Spleen (tissue), 11 donors: ENCODE measurements around the gene FASTKD1. TPM values are rescaled to one million over a fixed set of nuclear protein-coding genes. Genes with fewer than 3 reads are reported as not detected.
"Not testable (repeated sequence)": the region's sequence is repeated elsewhere in the genome, so short reads cannot be mapped to it uniquely, and the experiment has no call there.

ENCODE experiments used
- DNase-seq: peaks from one replicate; pipeline ENCODE4 v3.0.0-alpha.2; 2020
- H3K27ac ChIP-seq, 8 donors: fragments of 200-600 bp; sonication (generic) in 7 of 8; 1 replicate in 4 of 8; 2 replicates in 4 of 8; pipeline versions ENCODE4 v1.5.0 to v1.8.0; 2016 to 2021; ENCODE audit warnings: inconsistent platforms in 4 of 8, mild to moderate bottlenecking in 4 of 8, moderate library complexity in 1 of 8
- H3K27me3 ChIP-seq, 7 donors: fragments of 200-600 bp; sonication (generic) in 6 of 7; replicated peaks in 1 of 7; 1 replicate in 4 of 7; 2 replicates in 3 of 7; pipeline versions ENCODE4 v1.5.0 to v1.8.0; 2016 to 2021; ENCODE audit warnings: inconsistent platforms in 3 of 7, mild to moderate bottlenecking in 1 of 7
- H3K36me3 ChIP-seq, 6 donors: fragments of 200-600 bp; sonication (generic) in 5 of 6; 1 replicate in 4 of 6; 2 replicates in 2 of 6; pipeline versions ENCODE4 v1.5.0 to v1.8.0; 2016 to 2021; ENCODE audit warnings: inconsistent platforms in 2 of 6
- H3K4me1 ChIP-seq, 6 donors: fragments of 200-600 bp; sonication (generic) in 5 of 6; 1 replicate in 3 of 6; 2 replicates in 3 of 6; pipeline versions ENCODE4 v1.5.0 to v1.8.0; 2016 to 2021; ENCODE audit warnings: inconsistent platforms in 3 of 6
- H3K4me3 ChIP-seq, 8 donors: fragments of 200-600 bp; sonication (generic) in 7 of 8; 1 replicate in 4 of 8; 2 replicates in 4 of 8; pipeline versions ENCODE4 v1.5.0 to v1.8.0; 2016 to 2021; ENCODE audit warnings: inconsistent platforms in 4 of 8, mild to moderate bottlenecking in 4 of 8, moderate library complexity in 2 of 8
- H3K9me3 ChIP-seq, 8 donors: fragments of 200-600 bp; sonication (generic) in 7 of 8; 1 replicate in 4 of 8; 2 replicates in 4 of 8; pipeline versions ENCODE4 v1.5.0 to v1.8.0; 2016 to 2021; ENCODE audit warnings: inconsistent platforms in 4 of 8
- POLR2A ChIP-seq, 3 donors: fragments of 450-650 bp; IDR thresholded peaks; one replicate each; pipeline ENCODE4 v1.5.1; 2017; ENCODE audit warnings: antibody characterized with exemption in 3 of 3, mild to moderate bottlenecking in 1 of 3
- POLR2AphosphoS5 ChIP-seq, 3 donors: sonication (generic); formaldehyde crosslinking; IDR thresholded peaks; one replicate each; pipeline ENCODE4 v1.5.1; 2017; ENCODE audit warnings: antibody characterized with exemption in 3 of 3
- WGBS, 5 donors: extraction: QIAGEN DNeasy Blood & Tissue Kit in 3 of 5; methylation state at CpG; one replicate each; pipeline versions ENCODE4 v1.1.5 to v1.1.7; 2013 to 2018; 5-methylcytosine and 5-hydroxymethylcytosine counted together
- intact Hi-C: fragments of 100-400 bp; cut with DNase I; formaldehyde crosslinking; loops from one replicate; pipeline ENCODE4 v1.15.0; 2023; ENCODE audit warnings: low total_unique reads
- polyA plus RNA-seq, 3 donors: library from polyadenylated mRNA; stranded (reverse); fragments of 200-250 nt; gene quantifications; one replicate each; pipeline ENCODE4 v1.2.1, GENCODE V29; 2013
- total RNA-seq, 7 donors: library from RNA; depleted of rRNA in 3 of 7; stranded (reverse); fragments of >200 nt in 3 of 7; fragmentation: NEBNext Ultra II Directional in 4 of 7; extraction: Animal tissue kit (Norgen Biotek cat#: 25700) in 4 of 7; gene quantifications; one replicate each; pipeline versions ENCODE4 v1.1.0 to v1.2.1, GENCODE V29; 2016 to 2021
- TF ChIP-seq, protein P1 (sequence below), 11 experiments: fragments of 200-600 bp in 7 of 11; fragments of 450-650 bp in 4 of 11; sonication (generic) in 4 of 11; IDR thresholded peaks in 8 of 11; conservative IDR thresholded peaks in 3 of 11; 1 replicate in 7 of 11; 2 replicates in 4 of 11; pipeline versions ENCODE4 v1.4.0 to v1.8.0; 2016 to 2021; ENCODE audit warnings: antibody characterized with exemption in 11 of 11, inconsistent platforms in 4 of 11, mild to moderate bottlenecking in 1 of 11
- donor health status: healthy with polysubstance abuse.
- donor health status: DM: no; HTN: no; CAD: no; lungs with moderate emphysema.
- donor health status: DM: no; HTN: no; CAD: no.
- donor health status: Bipolar disorder and iron deficiency.
- donor health status: healthy.
- donor health status: DM: no; HTN: no; CAD: no.
- donor health status: DM: yes; HTN: yes; CAD: no.

The FASTKD1 gene
- total and polyA plus RNA-seq, 10 donors, result 21.2 to 43.9 (median 28.7) TPM

GRCh38 chr2:169562519-169562918 lies 11.1 kb downstream of the FASTKD1 start:
- no peaks in the 10 kb centered on the region for H3K9me3 ChIP-seq
- H3K4me3 ChIP-seq, result no peak overlapping the region
- H3K27ac ChIP-seq, result no peak overlapping the region
- DNase-seq, result no peak
- WGBS, 5 donors, result 94 to 98% (median 97%) methylated on average over 2 of the region's 2 CpGs
- H3K27me3 ChIP-seq, result no peaks in the 10 kb centered on the region
- intact Hi-C loops, result no loop called here
- TF ChIP-seq POLR2AphosphoS5 (IDR thresholded peaks at IDR 0.05) (no peak), POLR2A (IDR thresholded peaks at IDR 0.05) (no peak)
- TF ChIP-seq, protein P1, sequence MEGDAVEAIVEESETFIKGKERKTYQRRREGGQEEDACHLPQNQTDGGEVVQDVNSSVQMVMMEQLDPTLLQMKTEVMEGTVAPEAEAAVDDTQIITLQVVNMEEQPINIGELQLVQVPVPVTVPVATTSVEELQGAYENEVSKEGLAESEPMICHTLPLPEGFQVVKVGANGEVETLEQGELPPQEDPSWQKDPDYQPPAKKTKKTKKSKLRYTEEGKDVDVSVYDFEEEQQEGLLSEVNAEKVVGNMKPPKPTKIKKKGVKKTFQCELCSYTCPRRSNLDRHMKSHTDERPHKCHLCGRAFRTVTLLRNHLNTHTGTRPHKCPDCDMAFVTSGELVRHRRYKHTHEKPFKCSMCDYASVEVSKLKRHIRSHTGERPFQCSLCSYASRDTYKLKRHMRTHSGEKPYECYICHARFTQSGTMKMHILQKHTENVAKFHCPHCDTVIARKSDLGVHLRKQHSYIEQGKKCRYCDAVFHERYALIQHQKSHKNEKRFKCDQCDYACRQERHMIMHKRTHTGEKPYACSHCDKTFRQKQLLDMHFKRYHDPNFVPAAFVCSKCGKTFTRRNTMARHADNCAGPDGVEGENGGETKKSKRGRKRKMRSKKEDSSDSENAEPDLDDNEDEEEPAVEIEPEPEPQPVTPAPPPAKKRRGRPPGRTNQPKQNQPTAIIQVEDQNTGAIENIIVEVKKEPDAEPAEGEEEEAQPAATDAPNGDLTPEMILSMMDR (IDR thresholded peaks at IDR 0.05 in 8 of 11, conservative IDR thresholded peaks at IDR 0.05 in 3 of 11), result no peak
- peaks cover 0 to 53% (median 14%) of the 10 kb centered on the region in 6 donors for H3K36me3 ChIP-seq
- H3K4me1 ChIP-seq, result no peaks in the 10 kb centered on the region

DNA sequence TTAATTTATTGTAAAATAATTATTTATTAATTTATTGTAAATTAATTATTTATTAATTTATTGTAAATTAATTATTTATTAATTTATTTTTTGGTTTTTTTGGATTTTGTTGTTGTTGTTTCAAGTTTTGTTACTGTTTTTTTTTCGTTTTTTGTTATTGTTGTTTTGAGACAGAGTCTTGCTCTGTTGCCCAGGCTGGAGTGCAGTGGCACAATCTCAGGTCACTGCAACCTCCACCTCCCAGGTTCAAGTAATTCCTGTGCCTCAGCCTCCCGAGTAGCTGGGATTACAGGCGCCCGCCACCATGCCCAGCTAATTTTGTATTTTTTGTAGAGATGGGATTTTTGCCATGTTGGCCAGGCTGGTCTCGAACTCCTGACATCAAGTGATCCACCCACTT lies 11.6 kb downstream of the FASTKD1 start:
- intact Hi-C loops, H3K9me3 ChIP-seq, H3K27ac ChIP-seq, DNase-seq, H3K4me1 ChIP-seq, H3K27me3 ChIP-seq, H3K4me3 ChIP-seq: not testable (repeated sequence)
- H3K36me3 ChIP-seq, result peaks cover 0 to 53% (median 14%) of the 10 kb centered on the region in 6 donors
- 84 to 98% (median 95%) methylated on average over 5 of the region's 5 CpGs for WGBS, 5 donors

- Histone ChIP-seq H3K27ac (no peak overlapping the region), H3K4me1 (no peaks in the 10 kb centered on the region), H3K27me3 (no peaks in the 10 kb centered on the region), H3K36me3 (peaks cover 0 to 54% (median 15%) of the 10 kb centered on the region in 6 donors), H3K4me3 (no peak overlapping the region), H3K9me3 (no peaks in the 10 kb centered on the region)
- intact Hi-C loops, result no loop called here
- 95 to 100% (median 96%) methylated on average over 1 of the region's 1 CpG for WGBS, 5 donors
- TF ChIP-seq, protein P1 (IDR thresholded peaks at IDR 0.05 in 8 of 11, conservative IDR thresholded peaks at IDR 0.05 in 3 of 11), result no peak
- no peak for TF ChIP-seq POLR2A (IDR thresholded peaks at IDR 0.05)
- no peak for TF ChIP-seq POLR2AphosphoS5 (IDR thresholded peaks at IDR 0.05)
- no peak for DNase-seq
Observed at GRCh38 chr2:169561364-169561763, 12.3 kb downstream of the FASTKD1 start.

- Histone ChIP-seq H3K27ac (no peak overlapping the region), H3K9me3 (no peaks in the 10 kb centered on the region), H3K27me3 (no peaks in the 10 kb centered on the region), H3K4me1 (no peaks in the 10 kb centered on the region), H3K36me3 (peaks cover 0 to 84% (median 24%) of the 10 kb centered on the region in 6 donors), H3K4me3 (no peak overlapping the region)
- intact Hi-C loops, result no loop called here
- TF ChIP-seq POLR2AphosphoS5 (IDR thresholded peaks at IDR 0.05) (no peak), POLR2A (IDR thresholded peaks at IDR 0.05) (no peak)
- TF ChIP-seq, protein P1 (IDR thresholded peaks at IDR 0.05 in 8 of 11, conservative IDR thresholded peaks at IDR 0.05 in 3 of 11), result no peak
- no peak for DNase-seq
- 90 to 95% (median 94%) methylated on average over 2 of the region's 2 CpGs for WGBS, 5 donors
Observed at GRCh38 chr2:169546756-169547155, 26.9 kb downstream of the FASTKD1 start.

- WGBS, 5 donors, result 84 to 95% (median 88%) methylated on average over 3 of the region's 3 CpGs
- Histone ChIP-seq H3K27ac (no peak overlapping the region), H3K4me3 (no peak overlapping the region), H3K4me1 (no peaks in the 10 kb centered on the region), H3K36me3 (peaks cover 0 to 86% (median 14%) of the 10 kb centered on the region in 6 donors), H3K27me3 (no peaks in the 10 kb centered on the region), H3K9me3 (no peaks in the 10 kb centered on the region)
- intact Hi-C loops, result no loop called here
- TF ChIP-seq POLR2AphosphoS5 (IDR thresholded peaks at IDR 0.05), result no peak
- no peak for DNase-seq
Observed at GRCh38 chr2:169542433-169542832, 31.2 kb downstream of the FASTKD1 start.
